Endothelial cell of umbilical vein (primary cell): ENCODE data around the gene C5. TPM values are rescaled to one million over a fixed set of nuclear protein-coding genes. Genes with fewer than 3 reads are reported as not detected.

Experiments
- BruUV-seq: library from RNA; stranded (reverse); fragments of 400-500 nt; replicated peaks from 2 replicates; lab custom pipeline; 2021; lab: Mats Ljungman, UMichigan
- CTCF ChIA-PET: fragments of 300-600, 350-600 bp; sonication (Branson Sonifier 250); formaldehyde crosslinking; loops from one replicate; lab custom pipeline; 2021; ENCODE audit warnings: antibody characterized with exemption, inconsistent platforms; lab: Charles Lee
- POLR2A ChIA-PET: fragments of 300-600, 350-600 bp; sonication (Branson Sonifier 250); formaldehyde crosslinking; loops from one replicate; lab custom pipeline; 2021; ENCODE audit warnings: antibody characterized with exemption, inconsistent platforms; lab: Charles Lee
- DNase-seq: peaks from one replicate; pipeline ENCODE4 v3.0.0-alpha.2; 2011; ENCODE audit warnings: low read depth, low spot score
- FAIRE-seq: peaks from 2 replicates; lab custom pipeline; 2011; peaks lifted over from hg19 to GRCh38; lab: Jason Lieb, UNC
- H2AFZ ChIP-seq: 2 replicates; pipeline ENCODE4 v1.6.0; 2012; ENCODE audit warnings: low read depth, low read length, control low read depth, inconsistent platforms
- H3K27ac ChIP-seq: 2 replicates; pipeline ENCODE4 v1.5.1; 2011; ENCODE audit warnings: low read depth, mild to moderate bottlenecking, control low read depth, low read length, moderate library complexity; ENCODE audit not compliant: insufficient read depth
- H3K27me3 ChIP-seq, 2 experiments: 2 replicates each; pipeline versions ENCODE4 v1.6.0 to v1.6.1; 2011; ENCODE audit warnings: low read length in 2 of 2, mixed read lengths in 1 of 2; ENCODE audit not compliant: control insufficient read depth in 2 of 2, insufficient read depth in 2 of 2
- H3K36me3 ChIP-seq, 2 experiments: 2 replicates in 1 of 2; 3 replicates in 1 of 2; pipeline ENCODE4 v1.5.1; 2011; ENCODE audit warnings: low read length in 2 of 2, mild to moderate bottlenecking in 1 of 2, moderate library complexity in 1 of 2; ENCODE audit not compliant: control insufficient read depth in 2 of 2, insufficient read depth in 2 of 2; ENCODE audit errors: extremely low read depth in 1 of 2
- H3K4me1 ChIP-seq: 3 replicates; pipeline ENCODE4 v1.5.1; 2011; ENCODE audit warnings: mild to moderate bottlenecking, low read length; ENCODE audit not compliant: control insufficient read depth, insufficient read depth; ENCODE audit errors: extremely low read depth
- H3K4me2 ChIP-seq: 2 replicates; pipeline ENCODE4 v1.6.1; 2011; ENCODE audit warnings: low read length, control low read depth, mixed read lengths; ENCODE audit not compliant: insufficient read depth
- H3K4me3 ChIP-seq, 3 experiments: fragments of 200-600 bp in 1 of 3; sonication (generic), shearing (Covaris generic) in 1 of 3; replicated peaks in 1 of 3; 2 replicates each; pipeline ENCODE4 v1.5.1; 2011 to 2016; ENCODE audit warnings: control low read depth in 3 of 3, low read length in 3 of 3, mild to moderate bottlenecking in 2 of 3, inconsistent platforms in 1 of 3, low read depth in 1 of 3, moderate library complexity in 1 of 3; ENCODE audit not compliant: insufficient read depth in 1 of 3
- H3K79me2 ChIP-seq: 2 replicates; pipeline ENCODE4 v1.6.0; 2012; ENCODE audit warnings: low read length, inconsistent platforms; ENCODE audit not compliant: control insufficient read depth, insufficient read depth
- H3K9ac ChIP-seq: replicated peaks from 2 replicates; pipeline ENCODE3; 2011; ENCODE audit warnings: low read length, control low read depth; ENCODE audit not compliant: insufficient read depth; ENCODE audit errors: extremely low read depth
- H3K9me1 ChIP-seq: replicated peaks from 3 replicates; pipeline ENCODE4 v1.6.0; 2011; ENCODE audit warnings: mild to moderate bottlenecking, low read length; ENCODE audit not compliant: control insufficient read depth, insufficient read depth; ENCODE audit errors: extremely low read depth
- H3K9me3 ChIP-seq: replicated peaks from 2 replicates; pipeline ENCODE4 v1.5.1; 2012; ENCODE audit warnings: low read length, inconsistent platforms; ENCODE audit not compliant: control insufficient read depth, insufficient read depth
- H4K20me1 ChIP-seq: replicated peaks from 2 replicates; pipeline ENCODE3; 2011; ENCODE audit warnings: mild to moderate bottlenecking, low read length; ENCODE audit not compliant: control insufficient read depth, insufficient read depth; ENCODE audit errors: extremely low read depth
- CTCF ChIP-seq, 2 donors: IDR thresholded peaks; 1 replicate in 1 of 2; 2 replicates in 1 of 2; pipeline ENCODE4 v1.5.1; 2011; ENCODE audit warnings: low read length in 2 of 2, mild to moderate bottlenecking in 2 of 2, moderate library complexity in 2 of 2, control low read depth in 1 of 2, inconsistent platforms in 1 of 2, low read depth in 1 of 2; ENCODE audit not compliant: insufficient read depth in 1 of 2; ENCODE audit errors: extremely low read depth in 1 of 2
- EZH2 ChIP-seq: IDR thresholded peaks from 2 replicates; pipeline ENCODE4 v1.6.1; 2012; ENCODE audit warnings: borderline replicate concordance, low read depth, mild to moderate bottlenecking, moderate library complexity, low read length, inconsistent platforms; ENCODE audit not compliant: severe bottlenecking
- FOS ChIP-seq: IDR thresholded peaks from 2 replicates; pipeline ENCODE4 v1.6.1; 2011; ENCODE audit warnings: mild to moderate bottlenecking, low read length, moderate library complexity, borderline replicate concordance; ENCODE audit not compliant: insufficient read depth
- GATA2 ChIP-seq: IDR thresholded peaks from 2 replicates; pipeline ENCODE4 v1.7.0; 2011; ENCODE audit warnings: low read depth, mild to moderate bottlenecking, moderate library complexity, mixed read lengths, low read length; ENCODE audit not compliant: insufficient read length, insufficient read depth
- JUN ChIP-seq: IDR thresholded peaks from 2 replicates; pipeline ENCODE4 v1.6.1; 2011; ENCODE audit warnings: borderline replicate concordance, low read depth; ENCODE audit not compliant: insufficient read length, insufficient read depth
- MYC ChIP-seq: IDR thresholded peaks from one replicate; pipeline ENCODE4 v1.6.1; 2011; ENCODE audit warnings: mild to moderate bottlenecking, low read depth, low read length
- POLR2A ChIP-seq: IDR thresholded peaks from 2 replicates; pipeline ENCODE4 v1.6.1; 2012; ENCODE audit warnings: low read depth, mild to moderate bottlenecking, control low read depth, low read length
- POLR2AphosphoS5 ChIP-seq: IDR thresholded peaks from 2 replicates; pipeline ENCODE4 v1.6.1; 2012; ENCODE audit warnings: low read depth, mild to moderate bottlenecking, control low read depth, low read length, moderate library complexity; ENCODE audit not compliant: insufficient read depth
- dilution Hi-C: fragments of 300-500 bp; cut with MboI; formaldehyde crosslinking; loops from one replicate; pipeline ENCODE4 v1.15.0; 2019; ENCODE audit warnings: low sequenced_read_pairs; ENCODE audit not compliant: extremely low pct_ligation_motif_present
- intact Hi-C: fragments of 100-400 bp; cut with micrococcal nuclease; formaldehyde crosslinking; loops from one replicate; pipeline ENCODE4 v1.10.0; 2022
- polyA plus RNA-seq, 4 experiments: library from polyadenylated mRNA; depleted of rRNA in 3 of 4; stranded (reverse) in 3 of 4; unstranded in 1 of 4; fragments of >200 nt; gene quantifications; 2 replicates each; pipeline versions ENCODE4 v1.2.1 to v1.2.3, GENCODE V29; 2011 to 2012; ENCODE audit warnings: missing spikeins in 1 of 4
- total RNA-seq: library from RNA; stranded (reverse); gene quantifications from 2 replicates; pipeline ENCODE4 v1.2.3, GENCODE V29; 2021
- TF ChIP-seq, protein P1 (sequence below): IDR thresholded peaks from 2 replicates; pipeline ENCODE4 v1.6.1; 2011; ENCODE audit not compliant: insufficient read depth, insufficient read length

Gene C5
- total and polyA plus RNA-seq, 2 donors (not counting 3 experiments of a cell fraction or from before 2014, with no cell fraction given) = 0.79 to 1.6 TPM

GRCh38 chr9:120914396-120914795 is 135.7 kb downstream of the C5 start:
- dilution Hi-C loops = no loop called here
- H3K4me2 ChIP-seq = no peak overlapping the region
- H3K79me2 ChIP-seq = no peaks in the 10 kb centered on the region
- POLR2A ChIA-PET = no interaction called here
- no peaks in the 10 kb centered on the region for H3K27me3 ChIP-seq
- H3K4me1 ChIP-seq = peaks cover 6% of the 10 kb centered on the region
- CTCF ChIA-PET = no interaction called here
- FAIRE-seq (no peak), DNase-seq (no peak)
- intact Hi-C loops = no loop called here
- TF ChIP-seq GATA2 = no peak
- TF ChIP-seq, protein P1, sequence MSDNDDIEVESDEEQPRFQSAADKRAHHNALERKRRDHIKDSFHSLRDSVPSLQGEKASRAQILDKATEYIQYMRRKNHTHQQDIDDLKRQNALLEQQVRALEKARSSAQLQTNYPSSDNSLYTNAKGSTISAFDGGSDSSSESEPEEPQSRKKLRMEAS = no peak
- no peak for TF ChIP-seq POLR2AphosphoS5
- no peak for TF ChIP-seq FOS
- TF ChIP-seq JUN = no peak
- no peak for TF ChIP-seq POLR2A
- TF ChIP-seq CTCF (IDR thresholded peaks at IDR 0.05; ENCODE audit: extremely low read depth in 1 of 2, insufficient read depth in 1 of 2, low read depth in 1 of 2, low read length in 2 of 2) = no peak
- no peak for TF ChIP-seq EZH2
- no peak for TF ChIP-seq MYC
- H3K27ac ChIP-seq = no peak overlapping the region
- no peaks in the 10 kb centered on the region for H3K9me3 ChIP-seq
- H3K9me1 ChIP-seq = no peaks in the 10 kb centered on the region
- no peak overlapping the region for H3K4me3 ChIP-seq
- no peaks in the 10 kb centered on the region for H4K20me1 ChIP-seq
- H3K36me3 ChIP-seq = no peaks in the 10 kb centered on the region
- H2AFZ ChIP-seq = no peak overlapping the region
- H3K9ac ChIP-seq = no peak overlapping the region
- BruUV-seq = no TSS peak
